GM12891 (cell line): Measurements from ENCODE around the gene SHOX.

Experiments used
- DNase-seq: peaks from one replicate; pipeline ENCODE4 v3.0.0; 2011; ENCODE audit warnings: low spot score; ENCODE audit not compliant: insufficient read length
- FAIRE-seq: peaks from 2 replicates; lab custom pipeline; 2011; peaks lifted over from hg19 to GRCh38; lab: Jason Lieb, UNC
- PAX5 ChIP-seq: IDR thresholded peaks from 2 replicates; pipeline ENCODE4 v1.6.1; 2011; ENCODE audit warnings: low read length, moderate library complexity, mild to moderate bottlenecking; ENCODE audit not compliant: insufficient read depth, severe bottlenecking
- POLR2A ChIP-seq: IDR thresholded peaks from 2 replicates; pipeline ENCODE4 v1.6.1; 2011; ENCODE audit warnings: low read depth, low read length, control low read depth
- POLR2AphosphoS5 ChIP-seq: IDR thresholded peaks from 2 replicates; pipeline ENCODE4 v1.6.1; 2011; ENCODE audit warnings: low read depth, low read length, control low read depth
- POU2F2 ChIP-seq: IDR thresholded peaks from 2 replicates; pipeline ENCODE4 v1.6.1; 2011; ENCODE audit warnings: low read depth, mild to moderate bottlenecking, control low read depth, low read length, moderate library complexity
- SPI1 ChIP-seq: IDR thresholded peaks from 2 replicates; pipeline ENCODE4 v1.6.1; 2011; ENCODE audit warnings: low read depth, low read length, control low read depth
- TAF1 ChIP-seq: IDR thresholded peaks from 2 replicates; pipeline ENCODE4 v1.6.1; 2011; ENCODE audit warnings: low read depth, low read length, control low read depth

SHOX gene

DNA sequence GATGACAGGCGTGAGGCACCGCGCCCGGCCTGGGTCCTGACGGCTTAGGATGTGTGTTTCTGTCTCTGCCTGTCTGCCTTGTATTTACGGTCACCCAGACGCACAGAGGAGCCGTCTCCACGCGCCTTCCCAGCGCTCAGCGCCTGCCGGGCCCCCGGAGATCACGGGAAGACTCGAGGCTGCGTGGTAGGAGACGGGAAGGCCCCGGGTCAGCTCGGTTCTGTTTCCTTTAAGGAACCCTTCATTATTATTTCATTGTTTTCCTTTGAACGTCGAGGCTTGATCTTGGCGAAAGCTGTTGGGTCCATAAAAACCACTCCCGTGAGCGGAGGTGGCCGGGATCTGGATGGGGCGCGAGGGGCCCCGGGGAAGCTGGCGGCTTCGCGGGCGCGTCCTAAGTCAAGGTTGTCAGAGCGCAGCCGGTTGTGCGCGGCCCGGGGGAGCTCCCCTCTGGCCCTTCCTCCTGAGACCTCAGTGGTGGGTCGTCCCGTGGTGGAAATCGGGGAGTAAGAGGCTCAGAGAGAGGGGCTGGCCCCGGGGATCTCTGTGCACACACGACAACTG, 1.3 kb downstream of the SHOX start:
- DNase-seq (no peak), FAIRE-seq (no peak)
- TF ChIP-seq SPI1 (no peak), POU2F2 (no peak), POLR2A (no peak), PAX5 (no peak), POLR2AphosphoS5 (no peak), TAF1 (no peak)

DNA sequence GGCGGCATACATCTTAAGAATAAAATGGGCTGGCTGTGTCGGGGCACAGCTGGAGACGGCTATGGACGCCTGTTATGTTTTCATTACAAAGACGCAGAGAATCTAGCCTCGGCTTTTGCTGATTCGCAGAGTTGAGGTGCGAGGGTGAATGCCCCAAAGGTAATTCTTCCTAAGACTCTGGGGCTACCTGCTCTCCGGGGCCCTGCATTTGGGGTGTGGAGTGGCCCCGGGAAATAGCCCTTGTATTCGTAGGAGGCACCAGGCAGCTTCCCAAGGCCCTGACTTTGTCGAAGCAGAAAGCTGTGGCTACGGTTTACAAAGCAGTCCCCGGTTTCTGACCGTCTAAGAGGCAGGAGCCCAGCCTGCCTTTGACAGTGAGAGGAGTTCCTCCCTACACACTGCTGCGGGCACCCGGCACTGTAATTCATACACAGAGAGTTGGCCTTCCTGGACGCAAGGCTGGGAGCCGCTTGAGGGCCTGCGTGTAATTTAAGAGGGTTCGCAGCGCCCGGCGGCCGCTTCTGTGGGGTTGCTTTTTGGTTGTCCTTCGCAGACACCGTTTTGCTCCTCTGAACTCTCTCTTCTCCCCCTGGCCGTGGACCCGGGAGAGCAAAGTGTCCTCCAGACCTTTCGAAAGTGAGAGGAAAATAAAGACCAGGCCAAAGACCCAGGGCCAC, 1.9 kb downstream of the SHOX start:
- DNase-seq (no peak), FAIRE-seq (no peak)

DNA sequence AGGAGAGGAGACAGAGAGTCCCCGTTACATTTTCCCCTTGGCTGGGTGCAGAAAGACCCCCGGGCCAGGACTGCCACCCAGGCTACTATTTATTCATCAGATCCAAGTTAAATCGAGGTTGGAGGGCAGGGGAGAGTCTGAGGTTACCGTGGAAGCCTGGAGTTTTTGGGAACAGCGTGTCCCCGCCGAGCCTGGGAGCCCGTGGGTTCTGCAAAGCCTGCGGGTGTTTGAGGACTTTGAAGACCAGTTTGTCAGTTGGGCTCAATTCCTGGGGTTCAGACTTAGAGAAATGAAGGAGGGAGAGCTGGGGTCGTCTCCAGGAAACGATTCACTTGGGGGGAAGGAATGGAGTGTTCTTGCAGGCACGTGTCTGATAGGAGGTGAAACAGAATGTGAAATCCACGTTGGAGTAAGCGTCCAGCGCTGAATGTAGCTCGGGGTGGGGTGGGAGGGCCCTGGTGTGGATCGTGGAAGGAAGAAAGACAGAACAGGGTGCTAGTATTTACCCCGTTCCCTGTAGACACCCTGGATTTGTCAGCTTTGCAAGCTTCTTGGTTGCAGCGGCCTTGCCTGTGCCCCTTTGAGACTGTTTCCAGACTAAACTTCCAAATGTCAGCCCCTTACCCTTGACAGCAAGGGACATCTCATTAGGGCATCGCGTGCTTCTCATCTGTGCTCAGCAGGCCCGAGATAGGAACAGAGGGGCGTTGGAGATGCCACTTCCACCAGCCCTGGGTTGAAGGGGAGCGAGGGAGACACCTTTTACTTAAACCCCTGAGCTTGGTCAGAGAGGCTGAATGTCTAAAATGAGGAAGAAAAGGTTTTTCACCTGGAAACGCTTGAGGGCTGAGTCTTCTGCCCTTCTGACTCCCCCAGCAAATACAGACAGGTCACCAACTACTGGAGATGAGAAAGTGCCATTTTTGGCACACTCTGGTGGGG, 2.7 kb downstream of the SHOX start:
- FAIRE-seq: no peak
- no peak for DNase-seq

More for the DNA sequence above, 1.9 kb downstream of the SHOX start:
- TF ChIP-seq POU2F2 (no peak), POLR2AphosphoS5 (no peak), POLR2A (no peak), PAX5 (no peak), SPI1 (no peak), TAF1 (no peak)

DNA sequence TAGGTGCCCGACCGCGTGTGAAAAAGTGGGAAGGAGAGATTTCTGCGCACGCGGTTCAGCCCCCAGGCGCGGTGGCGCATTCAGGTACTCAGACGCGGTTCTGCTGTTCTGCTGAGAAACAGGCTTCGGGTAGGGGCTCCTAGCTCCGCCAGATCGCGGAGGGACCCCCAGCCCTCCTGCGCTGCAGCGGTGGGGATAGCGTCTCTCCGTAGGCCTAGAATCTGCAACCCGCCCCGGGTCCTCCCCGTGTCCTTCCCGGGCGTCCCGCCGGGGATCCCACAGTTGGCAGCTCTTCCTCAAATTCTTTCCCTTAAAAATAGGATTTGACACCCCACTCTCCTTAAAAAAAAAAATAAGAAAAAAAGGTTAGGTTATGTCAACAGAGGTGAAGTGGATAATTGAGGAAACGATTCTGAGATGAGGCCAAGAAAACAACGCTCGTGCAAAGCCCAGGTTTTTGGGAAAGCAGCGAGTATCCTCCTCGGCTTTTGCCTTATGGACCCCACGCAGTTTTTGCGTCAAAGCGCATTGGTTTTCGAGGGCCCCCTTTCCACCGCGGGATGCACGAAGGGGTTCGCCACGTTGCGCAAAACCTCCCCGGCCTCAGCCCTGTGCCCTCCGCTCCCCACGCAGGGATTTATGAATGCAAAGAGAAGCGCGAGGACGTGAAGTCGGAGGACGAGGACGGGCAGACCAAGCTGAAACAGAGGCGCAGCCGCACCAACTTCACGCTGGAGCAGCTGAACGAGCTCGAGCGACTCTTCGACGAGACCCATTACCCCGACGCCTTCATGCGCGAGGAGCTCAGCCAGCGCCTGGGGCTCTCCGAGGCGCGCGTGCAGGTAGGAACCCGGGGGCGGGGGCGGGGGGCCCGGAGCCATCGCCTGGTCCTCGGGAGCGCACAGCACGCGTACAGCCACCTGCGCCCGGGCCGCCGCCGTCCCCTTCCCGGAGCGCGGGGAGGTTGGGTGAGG, 3.7 kb downstream of the SHOX start:
- DNase-seq (no peak), FAIRE-seq (no peak)
- TF ChIP-seq TAF1 (no peak), POLR2A (no peak), SPI1 (no peak), POLR2AphosphoS5 (no peak), PAX5 (no peak), POU2F2 (no peak)

More for the DNA sequence above, 2.7 kb downstream of the SHOX start:
- TF ChIP-seq POU2F2: no peak

DNA sequence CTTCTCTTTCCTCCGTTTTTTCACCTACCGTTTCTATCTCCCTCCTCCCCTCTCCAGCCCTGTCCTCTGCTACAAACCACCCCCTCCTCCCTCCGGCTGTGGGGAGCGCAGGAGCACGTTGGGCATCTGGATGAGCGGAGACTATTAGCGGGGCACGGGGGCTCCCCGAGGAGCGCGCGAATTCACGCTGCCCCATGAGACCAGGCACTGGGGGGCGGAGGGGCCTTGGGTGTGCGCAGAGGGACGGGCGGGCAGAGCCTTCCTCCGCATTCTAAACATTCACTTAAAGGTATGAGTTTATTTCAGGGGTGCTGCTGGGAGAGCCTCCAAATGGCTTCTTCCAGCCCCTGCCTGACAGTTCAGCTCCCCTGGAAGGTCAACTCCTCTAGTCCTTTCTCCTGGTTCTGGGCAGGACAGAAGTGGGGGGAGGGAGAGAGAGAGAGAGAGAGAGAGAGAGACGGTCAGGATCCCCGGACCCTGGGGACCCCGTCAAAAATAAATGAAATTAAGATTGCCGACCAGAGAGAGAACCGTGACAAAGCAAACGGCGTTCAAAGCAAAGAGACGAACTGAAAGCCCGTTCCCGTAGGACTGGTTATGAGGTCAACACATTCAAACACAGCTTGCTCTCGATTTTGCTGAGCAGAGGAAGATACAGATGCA, 5.0 kb downstream of the SHOX start:
- TF ChIP-seq POLR2A: no peak
- no peak for TF ChIP-seq POLR2AphosphoS5
- no peak for TF ChIP-seq PAX5
- no peak for FAIRE-seq
- no peak for DNase-seq

DNA sequence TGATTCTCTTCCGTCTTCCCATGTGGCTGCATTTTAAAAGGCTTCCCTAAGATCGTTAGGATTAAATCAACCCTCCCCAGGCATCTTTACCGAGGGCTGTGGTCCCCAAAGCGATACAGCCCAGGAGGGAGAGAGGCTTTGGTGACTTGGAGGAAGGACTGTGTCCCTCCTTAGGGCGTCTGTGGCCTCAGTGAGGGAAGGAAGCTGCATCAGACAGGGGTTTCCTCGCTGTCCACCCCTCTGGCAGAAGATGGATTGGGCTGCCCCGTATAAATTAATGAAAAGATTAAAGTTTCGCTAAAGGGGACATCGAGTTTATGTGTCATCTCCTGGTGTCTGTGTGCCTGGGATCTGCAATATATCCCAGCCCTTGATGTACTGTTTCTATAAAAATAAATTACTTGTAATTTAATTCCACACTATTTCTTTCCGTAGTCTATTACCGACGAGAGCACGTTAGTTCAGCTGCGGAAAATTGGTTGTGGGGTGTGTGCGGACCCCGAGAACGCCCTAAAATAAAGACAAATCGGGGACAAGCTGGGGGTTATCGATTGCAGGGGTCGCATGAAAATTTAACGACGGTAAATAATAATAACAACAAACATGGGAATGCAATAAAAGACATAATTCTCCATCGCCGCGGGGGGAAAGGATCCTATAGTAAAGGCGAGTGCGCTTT, 6.5 kb downstream of the SHOX start:
- FAIRE-seq (no peak), DNase-seq (no peak)
- TF ChIP-seq SPI1: no peak
- no peak for TF ChIP-seq POLR2AphosphoS5
- no peak for TF ChIP-seq PAX5
- TF ChIP-seq POLR2A: no peak
- TF ChIP-seq TAF1: no peak
- no peak for TF ChIP-seq POU2F2

DNA sequence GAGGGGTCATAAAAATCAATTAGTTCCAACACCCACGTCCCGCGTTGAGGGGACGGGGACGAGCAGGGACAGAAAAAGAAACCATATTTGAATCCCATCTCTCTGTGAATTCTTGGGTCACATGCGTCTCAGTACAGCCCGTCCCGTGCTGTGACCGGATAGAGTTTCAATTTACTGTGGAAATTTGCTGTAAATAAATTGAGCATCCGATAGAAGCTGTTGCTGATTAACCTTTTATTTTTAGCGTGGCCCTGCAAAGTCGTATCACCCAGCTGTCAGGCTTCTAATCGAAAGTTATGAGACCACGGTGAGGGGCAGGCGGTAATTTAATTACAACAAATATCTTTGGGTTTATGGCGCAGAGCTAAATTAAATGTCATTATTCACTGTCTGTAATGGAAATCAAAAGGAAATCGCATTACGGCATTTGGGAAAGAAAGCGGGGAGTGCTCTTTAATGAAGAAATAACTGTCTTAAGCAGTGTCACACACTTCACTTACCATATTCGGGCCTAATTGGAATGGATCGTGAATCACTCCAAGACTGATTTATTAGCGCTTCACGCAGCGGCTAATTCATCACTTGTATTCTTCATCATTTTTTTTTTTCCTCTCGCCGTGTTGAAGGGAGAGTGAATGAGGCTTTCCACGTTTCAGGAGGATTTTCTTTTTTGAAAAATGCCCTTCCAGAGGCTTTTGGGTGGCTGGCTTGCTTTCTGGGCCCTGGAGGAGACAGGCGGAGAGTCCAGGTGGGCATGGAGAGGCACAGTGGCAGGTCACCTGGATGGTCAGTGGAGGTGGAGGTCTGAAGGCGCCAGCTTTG, 7.3 kb downstream of the SHOX start:
- TF ChIP-seq POU2F2: no peak
- FAIRE-seq (no peak), DNase-seq (no peak)

DNA sequence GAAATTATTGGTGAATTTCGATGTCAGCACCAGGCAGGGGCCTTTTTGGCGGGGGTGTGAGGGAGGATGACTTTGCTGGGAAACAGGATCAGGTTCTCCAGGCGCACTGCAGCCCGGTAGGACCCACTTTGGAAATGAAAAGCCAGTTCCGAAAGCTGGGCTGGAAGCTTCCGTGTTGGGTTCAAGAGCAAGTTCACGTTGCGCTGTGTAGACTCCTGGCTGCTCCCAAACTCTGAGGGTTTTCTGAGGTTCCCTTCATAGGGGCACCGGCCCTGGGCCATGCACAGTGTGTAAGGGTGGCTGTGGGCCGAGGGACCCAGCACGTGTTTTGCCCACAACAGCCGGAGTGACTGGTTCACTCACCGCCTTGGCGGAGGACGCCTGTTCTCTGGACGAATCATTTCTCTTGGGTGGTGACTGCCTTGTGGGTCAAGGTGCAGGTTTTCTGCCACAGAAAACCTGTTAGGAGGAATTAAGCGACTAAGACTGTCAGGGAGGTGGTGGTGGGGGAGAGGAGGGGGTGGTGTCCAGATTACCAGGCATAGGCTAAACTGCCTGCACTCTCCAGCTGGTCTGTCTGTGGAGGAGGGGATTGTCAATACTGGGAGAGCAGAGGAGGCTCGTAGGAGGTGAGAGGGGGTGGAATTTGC, 8.0 kb downstream of the SHOX start:
- FAIRE-seq: no peak

More for the DNA sequence above, 8.0 kb downstream of the SHOX start:
- no peak for DNase-seq
- TF ChIP-seq SPI1 (no peak), POLR2A (no peak), TAF1 (no peak), POLR2AphosphoS5 (no peak), POU2F2 (no peak), PAX5 (no peak)
